Naive thymus-derived CD8-positive, alpha-beta T cell (primary cell): ENCODE data around the gene MAPT. TPM values are rescaled to one million over a fixed set of nuclear protein-coding genes. Genes with fewer than 3 reads are reported as not detected.

Source experiments
- ATAC-seq, 2 donors: fragments of 150-1000 bp; cut with Tn5 transposase in 1 of 2; sonication (Bioruptor Pico), chemical (Tn5 transposase) in 1 of 2; 1 replicate in 1 of 2; 2 replicates in 1 of 2; pipeline ENCODE4 v1.10.0; 2021; ENCODE audit warnings: mild to moderate bottlenecking in 2 of 2, moderate library complexity in 2 of 2
- POLR2A ChIA-PET: fragments of 350-600 bp; sonication (Branson Sonifier 250); formaldehyde crosslinking; loops from one replicate; lab custom pipeline; 2021; ENCODE audit warnings: antibody characterized with exemption; lab: Charles Lee
- DNase-seq, 10 donors: peaks; one replicate each; pipeline versions ENCODE4 v3.0.0 to v3.0.0-alpha.2; 2020 to 2022
- H3K27ac Mint-ChIP-seq, 10 donors: one replicate each; pipeline ENCODE4 v1.8.0; 2020 to 2022; ENCODE audit warnings: mild to moderate bottlenecking in 10 of 10, mixed read lengths in 10 of 10, moderate library complexity in 4 of 10, inconsistent platforms in 1 of 10
- H3K27me3 Mint-ChIP-seq, 5 donors: one replicate each; pipeline ENCODE4 v1.8.0; 2021 to 2022; ENCODE audit warnings: mixed read lengths in 5 of 5
- H3K36me3 Mint-ChIP-seq, 3 donors: one replicate each; pipeline ENCODE4 v1.8.0; 2020 to 2022; ENCODE audit warnings: mixed read lengths in 3 of 3, mild to moderate bottlenecking in 2 of 3, inconsistent platforms in 1 of 3
- H3K4me1 Mint-ChIP-seq, 4 donors: one replicate each; pipeline ENCODE4 v1.8.0; 2021 to 2022; ENCODE audit warnings: mixed read lengths in 4 of 4
- H3K4me3 Mint-ChIP-seq, 10 donors: one replicate each; pipeline ENCODE4 v1.8.0; 2020 to 2022; ENCODE audit warnings: mild to moderate bottlenecking in 10 of 10, mixed read lengths in 10 of 10, moderate library complexity in 6 of 10, inconsistent platforms in 1 of 10
- H3K9me3 Mint-ChIP-seq, 9 donors: one replicate each; pipeline ENCODE4 v1.8.0; 2020 to 2022; ENCODE audit warnings: mixed read lengths in 9 of 9, mild to moderate bottlenecking in 3 of 9, inconsistent platforms in 1 of 9, moderate library complexity in 1 of 9
- polyA plus RNA-seq, 3 donors: library from polyadenylated mRNA; unstranded; fragments of 300-500 nt; fragmentation: Illumina TruSeq; gene quantifications; one replicate each; pipeline ENCODE4 v1.2.3, GENCODE V29; 2021
- total RNA-seq, 8 experiments: library from RNA in 2 of 8; stranded (reverse) in 2 of 8; gene quantifications; one replicate each; pipeline ENCODE4 v1.2.3 and lab custom pipeline; 2021 to 2026

MAPT gene
- total and polyA plus RNA-seq, 5 experiments from 2014 or later, result 0.14 to 0.86 (median 0.33) TPM

DNA sequence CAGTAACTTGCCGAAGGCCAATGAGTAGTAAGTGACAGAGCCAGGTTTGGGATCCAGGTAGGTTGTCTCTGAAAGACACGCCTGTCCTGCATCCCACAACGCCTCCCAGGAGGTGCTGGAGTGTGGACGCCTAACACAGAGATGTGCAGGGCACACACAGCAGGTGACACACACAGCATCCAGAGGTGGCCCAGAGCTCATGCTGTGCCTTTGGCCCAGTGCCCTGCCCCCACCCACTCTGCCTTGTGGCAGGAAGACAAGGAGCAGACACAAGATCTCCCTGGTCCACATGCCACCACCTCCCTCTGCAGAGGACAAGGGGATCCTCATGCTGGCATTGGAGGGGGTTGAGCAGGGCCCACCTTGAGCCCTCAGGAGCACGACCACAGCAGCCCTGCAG is 90.0 kb downstream of the MAPT start:
- H3K36me3 Mint-ChIP-seq, result no peaks in the 10 kb centered on the region
- DNase-seq, result no peak
- H3K4me1 Mint-ChIP-seq, result peaks cover 0 to 2% (median 0%) of the 10 kb centered on the region in 4 donors
- POLR2A ChIA-PET, result no interaction called here
- H3K4me3 Mint-ChIP-seq, result no peak overlapping the region
- H3K9me3 Mint-ChIP-seq, result no peaks in the 10 kb centered on the region
- H3K27ac Mint-ChIP-seq, result peak overlapping the region in 1 of 10 donors; percentile 31
- H3K27me3 Mint-ChIP-seq, result no peaks in the 10 kb centered on the region
- no peak for ATAC-seq

GRCh38 chr17:45985447-45985846 is 91.1 kb downstream of the MAPT start:
- no peak overlapping the region for H3K4me3 Mint-ChIP-seq
- no peaks in the 10 kb centered on the region for H3K36me3 Mint-ChIP-seq
- no peaks in the 10 kb centered on the region for H3K9me3 Mint-ChIP-seq
- H3K27ac Mint-ChIP-seq, result peak overlapping the region in 1 of 10 donors; percentile 31
- POLR2A ChIA-PET, result no interaction called here
- H3K4me1 Mint-ChIP-seq, result no peaks in the 10 kb centered on the region
- no peaks in the 10 kb centered on the region for H3K27me3 Mint-ChIP-seq
- DNase-seq (no peak), ATAC-seq (no peak)

GRCh38 chr17:45986056-45986455 is 91.7 kb downstream of the MAPT start:
- Mint-ChIP-seq H3K27ac (no peak overlapping the region), H3K4me1 (no peaks in the 10 kb centered on the region), H3K36me3 (no peaks in the 10 kb centered on the region), H3K9me3 (no peaks in the 10 kb centered on the region), H3K27me3 (no peaks in the 10 kb centered on the region), H3K4me3 (no peak overlapping the region)
- ATAC-seq, result no peak
- POLR2A ChIA-PET, result no interaction called here
- DNase-seq, result no peak

GRCh38 chr17:45987706-45988105 is 93.4 kb downstream of the MAPT start:
- ATAC-seq (no peak), DNase-seq (no peak)

GRCh38 chr17:45989759-45990158 is 95.4 kb downstream of the MAPT start:
- POLR2A ChIA-PET, result no interaction called here
- DNase-seq (no peak), ATAC-seq (no peak)
- no peak overlapping the region for H3K4me3 Mint-ChIP-seq
- peak overlapping the region in 1 of 10 donors; percentile 71 for H3K27ac Mint-ChIP-seq
- no peaks in the 10 kb centered on the region for H3K27me3 Mint-ChIP-seq
- H3K36me3 Mint-ChIP-seq, result no peaks in the 10 kb centered on the region
- H3K4me1 Mint-ChIP-seq, result no peaks in the 10 kb centered on the region
- no peaks in the 10 kb centered on the region for H3K9me3 Mint-ChIP-seq

More at GRCh38 chr17:45987706-45988105, 93.4 kb downstream of the MAPT start:
- H3K9me3 Mint-ChIP-seq, result no peaks in the 10 kb centered on the region
- no peaks in the 10 kb centered on the region for H3K36me3 Mint-ChIP-seq
- H3K4me1 Mint-ChIP-seq, result no peaks in the 10 kb centered on the region
- POLR2A ChIA-PET, result no interaction called here
- H3K27ac Mint-ChIP-seq, result peak overlapping the region in 2 of 10 donors; percentile 19 to 46
- no peaks in the 10 kb centered on the region for H3K27me3 Mint-ChIP-seq
- H3K4me3 Mint-ChIP-seq, result no peak overlapping the region

DNA sequence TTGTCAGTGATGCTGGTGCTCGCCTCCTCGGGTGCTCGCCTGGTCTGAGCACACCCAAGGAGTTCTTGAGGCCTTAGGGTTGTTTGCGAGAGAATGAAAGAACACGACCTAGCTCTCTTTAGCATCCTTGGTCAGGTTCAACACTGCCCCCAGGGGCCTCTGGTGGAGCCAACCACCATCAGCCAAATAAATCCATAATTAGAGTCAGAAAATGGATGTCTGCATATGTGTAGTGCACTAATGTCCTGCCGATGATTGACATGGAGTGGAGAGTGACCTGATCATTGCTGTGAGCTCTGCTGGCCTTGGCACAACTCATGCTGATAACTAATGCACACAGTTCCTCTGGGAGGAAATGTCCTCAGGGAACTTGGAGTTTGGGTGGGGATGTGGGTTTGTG is 96.5 kb downstream of the MAPT start:
- Mint-ChIP-seq H3K4me1 (peaks cover 0 to 1% (median 0%) of the 10 kb centered on the region in 4 donors), H3K9me3 (no peaks in the 10 kb centered on the region), H3K36me3 (no peaks in the 10 kb centered on the region), H3K4me3 (no peak overlapping the region), H3K27me3 (no peaks in the 10 kb centered on the region), H3K27ac (peak overlapping the region in 1 of 10 donors; percentile 46)
- POLR2A ChIA-PET, result no interaction called here
- ATAC-seq (no peak), DNase-seq (no peak)

DNA sequence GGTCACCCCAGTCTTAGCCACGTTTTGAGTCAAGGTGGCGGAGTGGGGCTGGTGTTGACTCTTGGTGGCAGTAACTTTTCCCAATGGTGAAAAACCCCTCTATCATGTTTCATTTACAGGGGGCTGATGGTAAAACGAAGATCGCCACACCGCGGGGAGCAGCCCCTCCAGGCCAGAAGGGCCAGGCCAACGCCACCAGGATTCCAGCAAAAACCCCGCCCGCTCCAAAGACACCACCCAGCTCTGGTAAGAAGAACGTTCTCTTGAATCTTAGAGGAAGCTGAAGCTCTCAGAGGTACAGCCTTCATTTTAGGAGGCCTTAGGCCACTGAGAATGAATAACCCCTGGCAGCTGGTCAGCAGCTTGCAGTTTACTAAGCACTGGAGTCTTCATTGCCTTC is 97.0 kb downstream of the MAPT start:
- no peaks in the 10 kb centered on the region for H3K27me3 Mint-ChIP-seq
- ATAC-seq, result no peak
- DNase-seq, result no peak
- no peaks in the 10 kb centered on the region for H3K9me3 Mint-ChIP-seq
- H3K4me1 Mint-ChIP-seq, result peaks cover 0 to 1% (median 0%) of the 10 kb centered on the region in 4 donors
- H3K4me3 Mint-ChIP-seq, result no peak overlapping the region
- POLR2A ChIA-PET, result no interaction called here
- H3K27ac Mint-ChIP-seq, result no peak overlapping the region
- H3K36me3 Mint-ChIP-seq, result no peaks in the 10 kb centered on the region

- DNase-seq, result no peak
- H3K27ac Mint-ChIP-seq, result no peak overlapping the region
- H3K4me1 Mint-ChIP-seq, result peaks cover 0 to 1% (median 0%) of the 10 kb centered on the region in 4 donors
- H3K9me3 Mint-ChIP-seq, result no peaks in the 10 kb centered on the region
- H3K4me3 Mint-ChIP-seq, result no peak overlapping the region
- POLR2A ChIA-PET, result interaction anchor here (0.7 kb wide), 1 partner anchor 19 kb away, joined by 4 read pairs; no protein-coding TSS in a partner anchor
- ATAC-seq, result no peak
- no peaks in the 10 kb centered on the region for H3K36me3 Mint-ChIP-seq
- no peaks in the 10 kb centered on the region for H3K27me3 Mint-ChIP-seq
Observed at GRCh38 chr17:45992175-45992574, 97.8 kb downstream of the MAPT start.

GRCh38 chr17:45992904-45993303 is 98.5 kb downstream of the MAPT start:
- POLR2A ChIA-PET, result interaction anchor here (0.7 kb wide), 1 partner anchor 19 kb away, joined by 4 read pairs; no protein-coding TSS in a partner anchor
- Mint-ChIP-seq H3K36me3 (no peaks in the 10 kb centered on the region), H3K9me3 (no peaks in the 10 kb centered on the region), H3K27ac (no peak overlapping the region), H3K4me1 (peaks cover 0 to 1% (median 0%) of the 10 kb centered on the region in 4 donors), H3K27me3 (no peaks in the 10 kb centered on the region), H3K4me3 (no peak overlapping the region)
- ATAC-seq (no peak), DNase-seq (peak in 1 of 10 donors; percentile 45)

DNA sequence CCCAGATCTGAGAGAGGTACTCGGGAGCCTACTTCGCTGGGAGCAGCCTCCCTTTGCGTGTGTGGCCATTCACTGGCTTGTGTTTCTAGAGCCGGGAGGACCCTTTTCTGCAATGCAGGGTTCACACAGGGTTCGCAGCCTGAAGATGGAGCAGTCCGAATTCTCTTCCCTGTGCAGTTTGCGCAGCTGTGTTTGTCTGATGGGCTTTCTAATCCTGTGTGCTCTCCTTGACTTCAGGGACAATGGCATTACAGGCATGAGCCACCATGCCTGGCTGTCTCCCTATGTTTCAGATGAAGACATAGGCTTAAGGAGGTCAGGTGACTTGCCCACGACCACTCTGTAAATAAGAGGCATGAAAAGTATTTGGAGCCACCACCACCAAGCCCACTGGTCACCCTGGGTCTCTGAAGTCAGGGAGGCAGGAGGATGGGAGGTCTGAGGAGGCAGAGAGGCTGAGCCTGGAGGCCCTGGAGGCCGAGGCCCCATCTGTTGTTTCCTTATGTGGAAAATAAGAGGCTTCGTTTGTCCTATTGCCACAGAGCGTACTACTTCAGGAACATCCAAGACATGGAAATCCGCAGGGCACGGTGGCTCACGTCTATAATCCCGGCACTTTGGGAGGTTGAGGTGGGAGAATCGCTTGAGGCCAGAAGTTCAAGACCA is 99.7 kb downstream of the MAPT start:
- no peak overlapping the region for H3K27ac Mint-ChIP-seq
- H3K4me3 Mint-ChIP-seq, result no peak overlapping the region
- no peak for ATAC-seq

DNA sequence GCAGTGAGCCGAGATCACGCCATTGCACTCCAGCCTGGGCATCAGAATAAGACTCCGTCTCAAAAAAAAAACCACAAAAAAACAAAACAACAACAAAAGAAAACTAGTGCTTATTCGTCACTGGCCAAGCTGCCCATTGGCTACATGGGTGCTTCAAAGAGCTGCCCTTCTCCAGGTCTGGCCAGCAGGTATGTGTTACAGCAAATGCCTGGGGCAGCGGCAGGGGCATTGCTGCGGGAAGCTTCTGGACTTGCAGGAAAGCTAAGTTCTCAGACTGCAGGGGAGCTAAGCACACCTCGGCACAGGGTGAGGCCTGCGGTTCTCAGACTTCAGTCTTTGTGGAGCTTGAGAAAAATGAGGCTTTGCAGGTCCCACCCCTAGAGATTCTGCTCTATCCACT is 100.6 kb downstream of the MAPT start:
- POLR2A ChIA-PET, result no interaction called here
- peaks cover 0 to 1% (median 0%) of the 10 kb centered on the region in 4 donors for H3K4me1 Mint-ChIP-seq

More for the DNA sequence above, 99.7 kb downstream of the MAPT start:
- Mint-ChIP-seq H3K36me3 (no peaks in the 10 kb centered on the region), H3K4me1 (peaks cover 0 to 1% (median 0%) of the 10 kb centered on the region in 4 donors), H3K9me3 (no peaks in the 10 kb centered on the region), H3K27me3 (no peaks in the 10 kb centered on the region)
- DNase-seq, result peak in 1 of 10 donors; percentile 32
- POLR2A ChIA-PET, result no interaction called here

DNA sequence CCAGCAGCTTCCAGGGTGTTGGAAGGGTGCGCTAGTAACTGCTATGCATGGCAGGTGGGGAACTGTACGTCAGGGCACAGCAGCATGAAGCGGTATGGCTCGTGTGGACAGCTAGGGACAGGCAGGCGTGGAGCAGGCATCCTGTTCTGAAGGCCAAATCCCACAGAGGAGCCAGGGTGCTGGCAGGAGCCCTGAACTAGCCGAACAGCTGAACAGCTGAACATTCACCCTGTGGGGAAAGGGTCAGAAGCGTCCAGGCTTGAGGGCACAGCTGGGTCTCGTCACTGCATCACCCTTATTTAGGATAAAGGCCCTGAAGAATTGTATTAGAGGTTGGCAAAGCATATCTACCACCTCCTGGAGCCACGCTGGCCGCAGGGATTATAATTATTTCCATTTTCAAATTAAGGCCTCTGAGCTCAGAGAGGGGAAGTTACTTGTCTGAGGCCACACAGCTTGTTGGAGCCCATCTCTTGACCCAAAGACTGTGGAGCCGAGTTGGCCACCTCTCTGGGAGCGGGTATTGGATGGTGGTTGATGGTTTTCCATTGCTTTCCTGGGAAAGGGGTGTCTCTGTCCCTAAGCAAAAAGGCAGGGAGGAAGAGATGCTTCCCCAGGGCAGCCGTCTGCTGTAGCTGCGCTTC is 101.4 kb downstream of the MAPT start:
- Mint-ChIP-seq H3K27ac (no peak overlapping the region), H3K27me3 (no peaks in the 10 kb centered on the region), H3K4me1 (peaks cover 0 to 1% (median 0%) of the 10 kb centered on the region in 4 donors), H3K4me3 (no peak overlapping the region), H3K9me3 (no peaks in the 10 kb centered on the region), H3K36me3 (no peaks in the 10 kb centered on the region)
- ATAC-seq (no peak), DNase-seq (peak in 1 of 10 donors; percentile 36)
- POLR2A ChIA-PET, result no interaction called here

More for the DNA sequence above, 100.6 kb downstream of the MAPT start:
- DNase-seq, result peak in 1 of 10 donors; percentile 21
- Mint-ChIP-seq H3K4me3 (no peak overlapping the region), H3K27ac (no peak overlapping the region), H3K36me3 (no peaks in the 10 kb centered on the region), H3K9me3 (no peaks in the 10 kb centered on the region), H3K27me3 (no peaks in the 10 kb centered on the region)
- ATAC-seq, result no peak

- no peaks in the 10 kb centered on the region for H3K9me3 Mint-ChIP-seq
- peaks cover 0 to 1% (median 0%) of the 10 kb centered on the region in 4 donors for H3K4me1 Mint-ChIP-seq
- H3K4me3 Mint-ChIP-seq, result no peak overlapping the region
- ATAC-seq, result no peak
- H3K27ac Mint-ChIP-seq, result no peak overlapping the region
- no peaks in the 10 kb centered on the region for H3K36me3 Mint-ChIP-seq
- POLR2A ChIA-PET, result no interaction called here
- no peaks in the 10 kb centered on the region for H3K27me3 Mint-ChIP-seq
- DNase-seq, result peak in 1 of 10 donors; percentile 52
Observed at GRCh38 chr17:45996282-45996937, 102.1 kb downstream of the MAPT start.
